Activated naive CD4-positive, alpha-beta T cell treated with anti-CD3 and anti-CD28 coated beads, Interleukin-2, amount 10 ng/mL, durations not matched to agents 7 days and 5 days (primary cell): ENCODE measurements around the gene BANF1.

Source experiments
- CTCF ChIA-PET: fragments of 350-600 bp; sonication (Branson Sonifier 250); formaldehyde crosslinking; loops from one replicate; lab custom pipeline; 2021; ENCODE audit warnings: antibody characterized with exemption; lab: Charles Lee
- DNase-seq: peaks from one replicate; pipeline ENCODE4 v3.0.0-alpha.2; 2020
- H3K27ac Mint-ChIP-seq: one replicate; pipeline ENCODE4 v1.8.0; 2021; ENCODE audit warnings: mild to moderate bottlenecking, moderate library complexity, mixed read lengths
- H3K27me3 Mint-ChIP-seq: one replicate; pipeline ENCODE4 v1.8.0; 2021; ENCODE audit warnings: mild to moderate bottlenecking, mixed read lengths
- H3K36me3 Mint-ChIP-seq: one replicate; pipeline ENCODE4 v1.8.0; 2021; ENCODE audit warnings: mixed read lengths
- H3K4me1 Mint-ChIP-seq: one replicate; pipeline ENCODE4 v1.8.0; 2021; ENCODE audit warnings: mixed read lengths
- H3K4me3 Mint-ChIP-seq: one replicate; pipeline ENCODE4 v1.8.0; 2021; ENCODE audit warnings: mild to moderate bottlenecking, moderate library complexity, mixed read lengths
- H3K9me3 Mint-ChIP-seq: one replicate; pipeline ENCODE4 v1.8.0; 2021; ENCODE audit warnings: mixed read lengths

BANF1 gene

GRCh38 chr11:65968600-65969482 is 33.5 kb upstream of the BANF1 start:
- H3K4me3 Mint-ChIP-seq, result no peak overlapping the region
- CTCF ChIA-PET, result no interaction called here
- no peak for DNase-seq
- no peaks in the 10 kb centered on the region for H3K27me3 Mint-ChIP-seq
- peaks cover 64% of the 10 kb centered on the region for H3K36me3 Mint-ChIP-seq
- peaks cover 13% of the 10 kb centered on the region for H3K4me1 Mint-ChIP-seq
- no peaks in the 10 kb centered on the region for H3K9me3 Mint-ChIP-seq
- no peak overlapping the region for H3K27ac Mint-ChIP-seq

- H3K36me3 Mint-ChIP-seq, result peaks cover 52% of the 10 kb centered on the region
- H3K27me3 Mint-ChIP-seq, result no peaks in the 10 kb centered on the region
- H3K9me3 Mint-ChIP-seq, result no peaks in the 10 kb centered on the region
- peaks cover 6% of the 10 kb centered on the region for H3K4me1 Mint-ChIP-seq
- DNase-seq, result no peak
- CTCF ChIA-PET, result interaction anchor here (1.7 kb wide), 1 partner anchor 74 kb away, joined by 3 read pairs; no protein-coding TSS in a partner anchor
- H3K4me3 Mint-ChIP-seq, result no peak overlapping the region
- no peak overlapping the region for H3K27ac Mint-ChIP-seq
Observed at GRCh38 chr11:65972116-65972515, 30.2 kb upstream of the BANF1 start.

GRCh38 chr11:65973439-65974110 is 28.7 kb upstream of the BANF1 start:
- no peaks in the 10 kb centered on the region for H3K27me3 Mint-ChIP-seq
- H3K27ac Mint-ChIP-seq, result no peak overlapping the region
- CTCF ChIA-PET, result no interaction called here
- H3K4me1 Mint-ChIP-seq, result peaks cover 6% of the 10 kb centered on the region
- no peak for DNase-seq
- H3K4me3 Mint-ChIP-seq, result no peak overlapping the region
- H3K36me3 Mint-ChIP-seq, result peaks cover 51% of the 10 kb centered on the region
- no peaks in the 10 kb centered on the region for H3K9me3 Mint-ChIP-seq

- CTCF ChIA-PET, result interaction anchor here (0.7 to 1.1 kb wide), 2 partner anchors 90 to 156 kb away, joined by 3 to 4 read pairs; no protein-coding TSS in a partner anchor
- Mint-ChIP-seq H3K9me3 (no peaks in the 10 kb centered on the region), H3K27me3 (no peaks in the 10 kb centered on the region), H3K4me1 (peaks cover 3% of the 10 kb centered on the region), H3K4me3 (no peak overlapping the region), H3K36me3 (peaks cover 46% of the 10 kb centered on the region), H3K27ac (no peak overlapping the region)
- DNase-seq, result no peak
Observed at GRCh38 chr11:65975771-65976170, 26.5 kb upstream of the BANF1 start.

- Mint-ChIP-seq H3K27me3 (no peaks in the 10 kb centered on the region), H3K4me1 (peaks cover 3% of the 10 kb centered on the region), H3K27ac (no peak overlapping the region), H3K4me3 (no peak overlapping the region), H3K9me3 (no peaks in the 10 kb centered on the region), H3K36me3 (peaks cover 46% of the 10 kb centered on the region)
- CTCF ChIA-PET, result interaction anchor here (0.7 to 1.8 kb wide), 3 partner anchors 91 to 157 kb away, joined by 3 to 6 read pairs (median 4); no protein-coding TSS in a partner anchor
- no peak for DNase-seq
Observed at GRCh38 chr11:65976216-65977176, 25.8 kb upstream of the BANF1 start.

DNA sequence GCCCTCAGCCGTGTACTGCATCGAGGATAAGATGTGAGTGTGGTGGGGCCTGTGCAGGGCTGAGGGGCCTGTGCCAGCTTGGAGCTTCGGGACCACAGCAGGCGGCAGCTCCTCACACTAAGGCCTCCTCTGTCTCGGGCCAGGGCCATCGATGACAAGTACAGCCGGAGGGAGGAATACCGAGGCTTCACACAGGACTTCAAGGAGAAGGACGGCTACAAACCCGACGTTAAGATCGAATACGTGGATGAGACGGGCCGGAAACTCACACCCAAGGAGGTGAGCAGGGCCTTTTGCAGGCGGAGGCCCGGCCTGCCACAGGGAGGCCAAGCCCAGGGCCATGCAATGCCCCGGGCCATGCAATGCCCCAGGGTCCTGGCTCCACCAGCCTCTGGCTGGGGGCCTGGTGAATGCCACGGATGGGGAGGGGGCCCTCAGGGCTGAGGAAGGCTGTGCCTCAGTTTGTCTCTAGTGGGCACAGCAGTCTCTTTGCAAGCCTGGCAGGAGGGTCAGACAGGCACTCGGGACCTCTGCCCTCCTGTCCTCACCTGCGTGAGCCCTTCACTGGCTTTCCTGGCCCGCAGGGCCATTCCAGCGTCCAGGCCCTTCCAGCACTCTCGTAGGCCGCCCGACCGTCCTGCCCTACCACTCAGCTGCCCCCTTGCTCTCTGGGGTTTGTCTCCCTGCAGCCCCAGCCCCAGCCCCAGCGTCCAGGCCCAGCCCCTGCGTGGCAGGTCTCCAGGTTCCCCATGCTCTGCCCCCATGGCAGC is 24.5 kb upstream of the BANF1 start:
- no peak for DNase-seq
- H3K27me3 Mint-ChIP-seq, result no peaks in the 10 kb centered on the region
- no peak overlapping the region for H3K4me3 Mint-ChIP-seq
- H3K4me1 Mint-ChIP-seq, result peaks cover 3% of the 10 kb centered on the region
- CTCF ChIA-PET, result interaction anchor here (1.8 kb wide), 1 partner anchor 93 kb away, joined by 6 read pairs; no protein-coding TSS in a partner anchor
- H3K27ac Mint-ChIP-seq, result no peak overlapping the region
- H3K36me3 Mint-ChIP-seq, result peaks cover 38% of the 10 kb centered on the region
- no peaks in the 10 kb centered on the region for H3K9me3 Mint-ChIP-seq

GRCh38 chr11:65978391-65979238 is 23.7 kb upstream of the BANF1 start:
- Mint-ChIP-seq H3K9me3 (no peaks in the 10 kb centered on the region), H3K4me1 (peaks cover 2% of the 10 kb centered on the region), H3K36me3 (peaks cover 31% of the 10 kb centered on the region), H3K27me3 (no peaks in the 10 kb centered on the region), H3K4me3 (no peak overlapping the region), H3K27ac (peak overlapping the region; percentile 24)
- CTCF ChIA-PET, result interaction anchor here (1.8 kb wide), 1 partner anchor 94 kb away, joined by 6 read pairs; no protein-coding TSS in a partner anchor
- no peak for DNase-seq

GRCh38 chr11:65979261-65979759 is 23.0 kb upstream of the BANF1 start:
- H3K27me3 Mint-ChIP-seq, result no peaks in the 10 kb centered on the region

GRCh38 chr11:65981101-65981740 is 21.1 kb upstream of the BANF1 start:
- no peaks in the 10 kb centered on the region for H3K4me1 Mint-ChIP-seq
- H3K27ac Mint-ChIP-seq, result no peak overlapping the region
- peaks cover 22% of the 10 kb centered on the region for H3K36me3 Mint-ChIP-seq
- H3K27me3 Mint-ChIP-seq, result no peaks in the 10 kb centered on the region
- no peak for DNase-seq
- CTCF ChIA-PET, result interaction anchor here (1.2 kb wide), 1 partner anchor 93 kb away, joined by 3 read pairs; the partner anchor contains the start of gene FIBP
- no peak overlapping the region for H3K4me3 Mint-ChIP-seq
- no peaks in the 10 kb centered on the region for H3K9me3 Mint-ChIP-seq

More at GRCh38 chr11:65979261-65979759, 23.0 kb upstream of the BANF1 start:
- DNase-seq, result no peak
- Mint-ChIP-seq H3K4me3 (no peak overlapping the region), H3K36me3 (peaks cover 29% of the 10 kb centered on the region), H3K9me3 (no peaks in the 10 kb centered on the region), H3K4me1 (no peaks in the 10 kb centered on the region), H3K27ac (peak overlapping the region; percentile 24)
- CTCF ChIA-PET, result interaction anchor here (0.9 kb wide), 1 partner anchor 9 kb away, joined by 3 read pairs; no protein-coding TSS in a partner anchor

- H3K27me3 Mint-ChIP-seq, result no peaks in the 10 kb centered on the region
Observed at GRCh38 chr11:65981972-65982823, 20.1 kb upstream of the BANF1 start.

More at GRCh38 chr11:65981972-65982823, 20.1 kb upstream of the BANF1 start:
- Mint-ChIP-seq H3K9me3 (no peaks in the 10 kb centered on the region), H3K4me1 (no peaks in the 10 kb centered on the region), H3K27ac (no peak overlapping the region), H3K4me3 (no peak overlapping the region), H3K36me3 (peaks cover 17% of the 10 kb centered on the region)
- no peak for DNase-seq
- CTCF ChIA-PET, result interaction anchor here (1.2 to 1.9 kb wide), 2 partner anchors 93 to 98 kb away, joined by 3 to 8 read pairs; partner anchors contain the start of gene FIBP
